A673 (cell line): ENCODE results near the gene SLC9A1.

Source experiments
- CTCF ChIP-seq: fragments of 300-800, 200-600 bp; sonication (generic); conservative IDR thresholded peaks from 2 replicates; pipeline ENCODE4 v1.5.1; 2017; ENCODE audit warnings: low read depth, mild to moderate bottlenecking, antibody characterized with exemption, low read length, moderate library complexity, mixed read lengths
- EZH2 ChIP-seq: fragments of 200-600 bp; sonication (generic); IDR thresholded peaks from 2 replicates; pipeline ENCODE4 v1.6.1; 2017; ENCODE audit warnings: borderline replicate concordance, low read depth, mild to moderate bottlenecking, mixed read lengths, antibody characterized with exemption, low read length; ENCODE audit not compliant: poor library complexity, severe bottlenecking

- TF ChIP-seq CTCF (no peak), EZH2 (no peak)
Measured at GRCh38 chr1:27057389-27057788, 97.5 kb downstream of the SLC9A1 start.
